HG02759 (cell line): Measurements from ENCODE around the gene MTARC1.
A peak's percentile ranks its signal among the peaks of the same experiment; 100 is the strongest.

ENCODE experiments used
- ATAC-seq: cut with Tn5 transposase; IDR thresholded peaks from one replicate; pipeline ENCODE4 v1.9.1; 2021; ENCODE audit warnings: mild to moderate bottlenecking, moderate library complexity; ENCODE audit not compliant: unreplicated experiment

The MTARC1 gene

GRCh38 chr1:220769205-220769604 lies 17.5 kb upstream of the MTARC1 start:
- ATAC-seq, result no peak

- ATAC-seq, result peak; percentile 68
Observed at GRCh38 chr1:220770245-220770913, 16.3 kb upstream of the MTARC1 start.

- ATAC-seq, result peak; percentile 42
Observed at GRCh38 chr1:220772846-220773245, 13.9 kb upstream of the MTARC1 start.

- ATAC-seq, result no peak
Observed at GRCh38 chr1:220775240-220775853, 11.4 kb upstream of the MTARC1 start.

GRCh38 chr1:220776254-220776653 lies 10.5 kb upstream of the MTARC1 start:
- ATAC-seq, result no peak

GRCh38 chr1:220776720-220777326 lies 9.9 kb upstream of the MTARC1 start:
- peak; percentile 73 for ATAC-seq

GRCh38 chr1:220783453-220783852 lies 3.3 kb upstream of the MTARC1 start:
- no peak for ATAC-seq

- ATAC-seq, result no peak
Observed at GRCh38 chr1:220784751-220785150, 2.0 kb upstream of the MTARC1 start.

GRCh38 chr1:220785166-220786056 lies 1.3 kb upstream of the MTARC1 start:
- ATAC-seq, result no peak

- no peak for ATAC-seq
Observed at GRCh38 chr1:220786057-220786336, 716 bp upstream of the MTARC1 start.

- ATAC-seq, result peak; percentile 53
Observed at GRCh38 chr1:220787069-220787619, 431 bp downstream of the MTARC1 start.

- ATAC-seq, result no peak
Observed at GRCh38 chr1:220788900-220789299, 2.2 kb downstream of the MTARC1 start.

GRCh38 chr1:220789532-220790147 lies 2.9 kb downstream of the MTARC1 start:
- no peak for ATAC-seq

GRCh38 chr1:220791285-220791684 lies 4.6 kb downstream of the MTARC1 start:
- ATAC-seq, result no peak

GRCh38 chr1:220791956-220792355 lies 5.2 kb downstream of the MTARC1 start:
- ATAC-seq, result no peak

GRCh38 chr1:220796530-220796929 lies 9.8 kb downstream of the MTARC1 start:
- no peak for ATAC-seq

- ATAC-seq, result no peak
Observed at GRCh38 chr1:220797044-220797443, 10.3 kb downstream of the MTARC1 start.

- no peak for ATAC-seq
Observed at GRCh38 chr1:220797553-220797952, 10.8 kb downstream of the MTARC1 start.

GRCh38 chr1:220798338-220798737 lies 11.6 kb downstream of the MTARC1 start:
- ATAC-seq, result no peak

GRCh38 chr1:220800262-220800661 lies 13.5 kb downstream of the MTARC1 start:
- ATAC-seq, result no peak
